ENCODE measurements around the gene SHROOM2.

Gene SHROOM2

GRCh38 chrX:9997041-9997440 lies 210.8 kb downstream of the SHROOM2 start:
- DNase-seq (ENCODE audit: low read depth in 1 of 2, low spot score in 1 of 2), result no peak

DNA sequence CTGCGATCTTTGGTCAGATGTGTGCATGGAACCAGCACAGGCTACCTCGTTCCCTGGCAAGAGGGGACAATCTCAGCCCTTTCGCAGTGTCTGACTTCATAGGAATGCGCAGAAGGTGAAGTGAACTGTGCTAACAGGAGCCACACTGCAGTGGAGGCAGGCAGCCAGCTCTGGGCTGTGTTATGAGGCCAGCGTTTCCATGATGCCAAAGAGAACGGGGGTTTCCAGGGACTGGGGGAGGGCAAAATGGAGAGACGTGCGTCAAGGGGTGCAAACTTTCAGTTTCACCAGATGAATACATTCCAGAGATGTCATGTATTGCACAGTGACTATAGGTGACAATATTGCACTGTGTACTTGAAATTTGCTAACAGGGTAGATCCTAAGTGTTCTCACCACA lies 211.3 kb downstream of the SHROOM2 start:
- DNase-seq (ENCODE audit: low read depth in 1 of 2, low spot score in 1 of 2), result peak; percentile 24 to 44

Data from activated CD4-positive, alpha-beta T cell treated with anti-CD3 and anti-CD28 coated beads, Interleukin-2, amount 50 U/mL, for 24 hours (primary cell).